Caki2 (cell line): ENCODE measurements around the gene ARHGAP8. TPM values are rescaled to one million over a fixed set of nuclear protein-coding genes. Genes with fewer than 3 reads are reported as not detected.

ENCODE experiments used
- DNase-seq: peaks from one replicate; pipeline ENCODE4 v3.0.0-alpha.2; 2015; ENCODE audit warnings: low read depth
- in situ Hi-C: cut with HindIII; loops from 2 replicates; pipeline ENCODE4 v1.10.0; 2016; ENCODE audit warnings: low sequenced_read_pairs, low pct_unique_long_range_greater_than_20kb, mixed read lengths
- total RNA-seq: library from RNA; depleted of rRNA; stranded (reverse); fragments of >200 nt; shearing (Covaris generic); gene quantifications from 2 replicates; pipeline ENCODE4 v1.2.3, GENCODE V29; 2014; ENCODE audit warnings: low replicate concordance

Gene ARHGAP8
- total RNA-seq, 1 experiment from 2014 or later, result 7.7 TPM

GRCh38 chr22:44861245-44861644, 108.9 kb downstream of the ARHGAP8 start:
- no peak for DNase-seq
- in situ Hi-C loops, result no loop called here

- in situ Hi-C loops, result no loop called here
- no peak for DNase-seq
These were observed 109.9 kb downstream of the ARHGAP8 start for GRCh38 chr22:44862281-44862680.

- peak; percentile 33 for DNase-seq
- in situ Hi-C loops, result no loop called here
These were observed 110.8 kb downstream of the ARHGAP8 start for GRCh38 chr22:44862981-44863860.

- in situ Hi-C loops, result no loop called here
These were observed 113.0 kb downstream of the ARHGAP8 start for GRCh38 chr22:44865193-44866057.

GRCh38 chr22:44869196-44869595, 116.8 kb downstream of the ARHGAP8 start:
- no peak for DNase-seq
- in situ Hi-C loops, result no loop called here

More at GRCh38 chr22:44865193-44866057, 113.0 kb downstream of the ARHGAP8 start:
- no peak for DNase-seq

- in situ Hi-C loops, result no loop called here
- DNase-seq, result peak; percentile 71
These were observed 117.6 kb downstream of the ARHGAP8 start for GRCh38 chr22:44870021-44870420.

- no peak for DNase-seq
- in situ Hi-C loops, result no loop called here
These were observed 119.4 kb downstream of the ARHGAP8 start for GRCh38 chr22:44871782-44872181.

GRCh38 chr22:44876921-44877320, 124.5 kb downstream of the ARHGAP8 start:
- in situ Hi-C loops, result no loop called here
- no peak for DNase-seq

- in situ Hi-C loops, result no loop called here
- no peak for DNase-seq
These were observed 126.3 kb downstream of the ARHGAP8 start for GRCh38 chr22:44878483-44879300.

GRCh38 chr22:44879301-44879680, 126.9 kb downstream of the ARHGAP8 start:
- DNase-seq, result no peak
- in situ Hi-C loops, result no loop called here

- in situ Hi-C loops, result no loop called here
- DNase-seq, result no peak
These were observed 128.4 kb downstream of the ARHGAP8 start for GRCh38 chr22:44880610-44881290.

GRCh38 chr22:44881624-44882023, 129.2 kb downstream of the ARHGAP8 start:
- in situ Hi-C loops, result no loop called here
- DNase-seq, result no peak

GRCh38 chr22:44882226-44882905, 130.0 kb downstream of the ARHGAP8 start:
- in situ Hi-C loops, result no loop called here
- no peak for DNase-seq

- in situ Hi-C loops, result no loop called here
These were observed 130.6 kb downstream of the ARHGAP8 start for GRCh38 chr22:44883011-44883421.

GRCh38 chr22:44884562-44884961, 132.2 kb downstream of the ARHGAP8 start:
- no peak for DNase-seq
- in situ Hi-C loops, result no loop called here

More at GRCh38 chr22:44883011-44883421, 130.6 kb downstream of the ARHGAP8 start:
- no peak for DNase-seq

GRCh38 chr22:44884968-44885805, 132.8 kb downstream of the ARHGAP8 start:
- in situ Hi-C loops, result no loop called here
- peak; percentile 18 for DNase-seq
